Hippocampal formation (tissue), 2 donors: ENCODE data around the gene ADGRG6.
"Not testable (repeated sequence)": the region's sequence is repeated elsewhere in the genome, so short reads cannot be mapped to it uniquely, and the experiment has no call there.

Experiments used
- DNase-seq, 2 donors: peaks; one replicate each; lab custom pipeline; 2025; lab: John Stamatoyannopoulos, UW

The ADGRG6 gene

DNA sequence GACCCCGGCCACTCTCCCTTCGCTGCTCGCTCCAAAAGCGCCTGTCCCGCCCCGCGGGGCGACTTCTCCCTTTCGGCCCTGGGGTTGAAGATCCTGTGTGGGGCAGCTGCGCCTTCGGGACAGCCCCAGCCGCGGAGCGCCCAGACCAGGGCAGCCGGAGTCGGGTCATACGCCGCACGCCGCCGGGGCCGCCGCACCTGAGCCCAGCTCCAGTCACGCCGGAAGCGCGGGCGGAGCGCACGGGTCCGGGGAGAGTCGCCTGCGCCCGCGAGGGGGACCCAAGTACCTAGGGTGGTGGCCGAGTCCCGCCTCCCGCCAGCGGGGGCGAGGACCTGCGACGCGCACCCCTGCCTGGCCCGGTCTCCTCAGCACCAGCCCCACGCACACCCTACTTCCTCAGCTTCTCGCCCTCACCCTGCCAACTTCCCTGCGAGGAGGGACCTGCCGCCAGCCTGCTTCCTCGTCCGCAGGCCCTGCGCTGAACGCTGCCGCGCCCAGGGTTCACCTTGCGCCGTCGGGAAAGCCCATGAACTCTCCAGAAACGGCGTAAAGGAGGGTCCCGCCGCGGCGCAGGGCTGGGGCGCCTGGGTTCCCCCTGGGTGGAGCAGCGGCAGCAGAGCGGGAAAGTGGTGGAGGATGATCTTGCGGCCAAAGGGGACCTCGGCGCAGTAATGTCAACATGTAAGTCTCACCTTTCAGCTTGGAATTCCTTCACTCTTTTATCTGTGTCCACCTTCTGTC, at the start of gene ADGRG6:
TSS of gene ADGRG6 (plus strand) at position 357 of the 741 bp plus-strand sequence. CDS start at position 680, 323 bp downstream.
- DNase-seq = no peak

DNA sequence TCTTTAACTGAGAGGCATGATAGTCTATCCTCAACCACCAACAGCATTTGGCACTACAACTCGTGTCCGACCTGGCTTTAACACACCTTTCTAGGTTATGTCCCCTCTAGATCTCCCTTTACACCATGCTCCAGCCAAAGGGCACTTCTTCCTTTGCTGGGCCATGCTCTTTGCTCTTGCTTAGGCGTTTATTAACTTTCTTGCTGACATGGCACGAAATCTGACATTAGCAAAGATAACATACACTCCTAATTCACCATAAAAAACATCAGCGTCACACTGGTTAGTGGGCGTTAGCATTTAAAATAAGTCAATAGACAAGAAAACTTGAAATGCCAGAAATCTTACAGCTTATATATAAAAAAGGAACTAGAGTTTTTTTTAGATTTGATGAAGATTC, 47.3 kb upstream of the ADGRG6 start:
- no peak for DNase-seq

GRCh38 chr6:142255785-142256184, 46.0 kb upstream of the ADGRG6 start:
- no peak for DNase-seq

GRCh38 chr6:142258305-142258704, 43.5 kb upstream of the ADGRG6 start:
- DNase-seq = no peak

DNA sequence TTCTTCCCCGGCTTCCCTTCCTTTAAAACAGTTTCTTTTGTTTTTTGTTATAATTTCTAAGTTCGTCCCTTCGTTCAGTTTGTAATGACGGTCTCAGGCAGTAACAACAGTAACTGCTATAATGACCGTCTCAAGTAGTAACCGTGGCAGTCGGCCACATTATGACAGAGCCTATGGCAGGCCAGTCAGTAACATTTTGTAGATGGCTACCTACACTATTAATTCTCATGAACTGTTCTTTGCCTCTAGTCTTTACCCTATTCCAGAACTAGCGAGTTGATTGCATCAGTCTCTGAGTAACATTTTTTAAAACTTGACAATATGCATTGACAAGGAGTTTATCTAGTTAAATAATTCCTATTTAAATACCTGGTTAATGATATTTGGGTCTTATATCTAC, 43.0 kb upstream of the ADGRG6 start:
- DNase-seq = no peak

GRCh38 chr6:142260748-142261147, 41.1 kb upstream of the ADGRG6 start:
- no peak for DNase-seq

DNA sequence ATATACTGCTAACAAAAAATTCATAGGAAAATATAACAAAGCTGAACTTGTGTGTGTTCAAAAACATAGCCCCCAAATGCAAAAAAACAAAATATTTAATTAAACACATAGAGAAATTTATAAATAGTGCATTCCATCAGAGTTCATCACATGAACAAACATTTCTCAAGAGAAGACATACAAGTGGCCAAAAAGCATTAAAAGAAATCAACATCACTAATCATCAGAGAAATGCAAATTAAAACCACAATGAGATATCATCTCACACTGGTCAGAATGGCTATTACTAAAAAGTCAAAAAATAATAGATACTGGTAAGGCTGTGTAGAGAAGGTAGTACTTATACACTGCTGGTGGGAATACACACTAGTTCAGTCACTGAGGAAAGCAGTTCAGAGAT, 39.6 kb upstream of the ADGRG6 start:
- DNase-seq = no peak

DNA sequence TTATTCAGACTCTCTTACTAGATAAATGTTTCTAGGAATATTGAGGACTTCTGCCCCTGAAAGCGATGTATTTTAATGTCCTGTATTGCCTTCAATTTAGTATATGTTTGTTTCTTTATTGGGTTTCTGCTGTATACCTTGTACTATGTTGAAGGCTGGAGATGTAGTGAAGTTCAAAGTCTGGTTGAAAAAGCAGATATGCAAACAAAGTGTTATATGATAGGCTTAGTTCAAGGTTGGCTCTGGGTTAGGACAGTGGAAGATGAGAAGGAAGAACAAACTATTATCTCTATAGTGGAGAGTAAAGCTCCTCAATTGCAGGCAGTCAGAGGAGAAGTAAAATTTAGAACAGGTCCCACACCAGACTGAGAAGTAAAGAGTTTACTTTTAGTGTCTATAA, 36.3 kb upstream of the ADGRG6 start:
- no peak for DNase-seq

GRCh38 chr6:142266060-142266459, 35.7 kb upstream of the ADGRG6 start:
- DNase-seq = no peak

DNA sequence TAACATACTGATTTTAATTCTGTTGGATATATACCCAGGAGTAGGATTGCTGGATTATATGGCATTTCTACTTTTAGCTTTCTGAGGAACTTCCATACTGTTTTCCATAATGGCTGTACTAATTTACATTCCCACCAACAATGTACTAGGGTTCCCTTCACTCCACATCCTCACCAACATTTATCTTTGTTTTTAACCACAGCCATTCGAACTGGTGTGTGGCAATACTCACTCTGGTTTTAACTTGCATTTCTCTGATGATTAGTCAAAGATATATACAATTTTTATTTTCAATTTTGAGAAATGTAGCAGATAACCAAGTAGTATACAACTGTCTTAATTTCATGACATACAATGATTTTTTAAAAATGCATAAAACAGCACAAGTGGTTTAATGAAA, 30.3 kb upstream of the ADGRG6 start:
- no peak for DNase-seq

GRCh38 chr6:142274656-142275055, 27.2 kb upstream of the ADGRG6 start:
- DNase-seq = no peak

GRCh38 chr6:142275236-142276006, 26.4 kb upstream of the ADGRG6 start:
- no peak for DNase-seq

DNA sequence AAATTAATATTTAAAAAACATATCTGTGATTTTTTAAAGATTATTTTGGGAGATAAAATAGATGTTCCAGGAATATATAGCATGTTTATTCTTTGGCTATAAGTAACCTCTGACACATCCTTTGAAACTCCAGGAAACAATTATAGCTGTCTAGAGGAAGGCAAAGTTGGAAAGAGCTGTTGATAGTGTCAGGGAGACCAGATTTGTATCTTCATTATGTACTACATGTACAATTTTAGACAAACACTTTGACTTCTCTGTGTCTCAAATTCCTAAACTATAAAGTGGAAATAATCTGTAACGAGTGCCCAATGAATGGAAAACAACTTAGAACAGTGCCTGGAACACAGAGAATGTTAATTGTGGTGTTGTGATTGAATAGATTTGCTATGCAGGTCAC, 25.6 kb upstream of the ADGRG6 start:
- no peak for DNase-seq

GRCh38 chr6:142279350-142280180, 22.2 kb upstream of the ADGRG6 start:
- DNase-seq = no peak

GRCh38 chr6:142280265-142280664, 21.5 kb upstream of the ADGRG6 start:
- no peak for DNase-seq

GRCh38 chr6:142280927-142281326, 20.9 kb upstream of the ADGRG6 start:
- no peak for DNase-seq

GRCh38 chr6:142283138-142283537, 18.7 kb upstream of the ADGRG6 start:
- DNase-seq = not testable (repeated sequence)

DNA sequence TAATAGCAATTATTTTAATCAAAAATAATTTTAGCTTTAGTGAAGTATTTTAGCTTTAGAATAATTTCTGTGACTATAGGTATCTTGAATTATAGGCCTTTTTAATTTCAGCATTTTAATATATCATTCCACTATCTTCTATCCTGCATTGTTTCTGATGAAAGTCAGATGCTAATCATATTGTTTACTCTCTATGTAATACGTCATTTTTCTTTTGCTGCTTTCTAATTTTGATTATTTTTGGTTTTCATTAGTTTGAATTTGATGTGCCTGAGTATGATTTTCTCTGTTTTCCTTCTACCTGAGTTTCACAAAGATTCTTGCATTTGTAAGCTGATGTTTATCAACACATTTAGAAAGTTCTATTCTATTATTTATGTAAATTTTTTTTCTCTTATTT, 17.4 kb upstream of the ADGRG6 start:
- no peak for DNase-seq

DNA sequence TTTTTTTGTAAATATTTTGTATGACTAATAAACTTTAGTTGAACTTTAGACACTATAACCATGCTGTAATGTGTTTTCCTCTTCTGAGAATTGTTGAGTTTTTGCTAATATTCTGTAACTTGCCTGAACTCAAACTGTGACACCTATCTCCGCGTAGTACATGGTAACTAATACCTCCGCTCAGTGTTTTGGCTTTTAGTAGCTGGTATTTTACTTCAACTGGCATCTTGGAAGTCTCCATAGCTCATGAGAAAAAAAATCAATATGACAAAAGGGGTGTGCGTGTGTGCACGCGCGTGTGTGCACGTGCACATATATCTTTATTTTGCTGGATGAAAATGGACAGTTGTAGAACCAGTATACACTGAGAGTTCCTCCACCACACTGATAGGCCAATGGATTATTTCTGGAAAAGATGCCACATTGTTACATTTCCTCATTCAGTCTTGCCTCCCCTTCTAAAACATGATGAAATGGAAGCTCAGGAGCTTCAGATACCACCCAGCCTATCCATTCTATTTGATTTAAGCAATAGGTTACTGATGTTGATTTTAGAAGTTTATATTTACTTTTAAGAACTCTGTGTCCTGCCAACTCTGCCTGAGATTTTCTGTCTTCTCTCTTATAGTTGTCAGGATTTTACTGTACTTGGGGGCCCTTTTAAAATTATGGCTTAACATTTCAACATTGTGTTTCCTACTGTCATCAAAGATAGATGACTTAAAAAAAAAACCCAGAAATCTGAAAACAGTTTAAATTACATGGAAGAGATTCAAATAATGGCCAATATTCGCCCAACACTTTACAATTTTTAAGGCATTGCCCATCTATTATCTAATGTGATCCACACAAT, 16.3 kb upstream of the ADGRG6 start:
- DNase-seq = no peak

GRCh38 chr6:142286088-142286409, 15.8 kb upstream of the ADGRG6 start:
- no peak for DNase-seq

GRCh38 chr6:142289687-142290086, 12.1 kb upstream of the ADGRG6 start:
- no peak for DNase-seq

DNA sequence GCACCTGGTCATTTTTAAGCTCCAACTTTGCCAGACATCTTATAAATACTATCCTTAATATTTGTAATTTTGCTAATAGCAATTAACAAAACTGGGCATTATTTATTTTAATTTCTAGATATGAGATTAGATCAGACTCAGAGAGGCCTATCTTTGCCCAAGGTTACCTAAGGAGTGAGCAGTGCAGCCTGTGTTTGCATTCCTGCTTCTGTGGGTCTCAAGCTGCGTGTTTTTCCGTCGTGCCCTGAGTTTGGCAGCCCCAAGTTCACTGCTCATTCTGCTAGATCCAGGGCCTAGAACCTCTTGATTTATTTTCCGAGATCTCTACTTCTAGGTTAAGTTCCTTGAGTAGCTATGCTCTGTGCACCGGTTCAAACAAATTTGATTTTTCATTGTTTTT, 11.0 kb upstream of the ADGRG6 start:
- no peak for DNase-seq
